OCI-LY3 (cell line): ENCODE measurements around the gene CLSTN2.
A peak's percentile ranks its signal among the peaks of the same experiment; 100 is the strongest.

Experiments used
- H2AFZ ChIP-seq: fragments of 200-600, 300-600 bp; shearing (Covaris generic); 2 replicates; pipeline ENCODE4 v1.6.0; 2014; ENCODE audit warnings: antibody characterized with exemption, low read depth, low read length
- H3K27ac ChIP-seq: fragments of 200-600, 300-600 bp; sonication (generic); 2 replicates; pipeline ENCODE4 v1.5.1; 2014; ENCODE audit warnings: mild to moderate bottlenecking, low read length, moderate library complexity, mixed read lengths
- H3K27me3 ChIP-seq: fragments of 200-600, 300-600 bp; sonication (generic); 2 replicates; pipeline ENCODE4 v1.6.1; 2014; ENCODE audit warnings: low read depth, low read length, mixed read lengths
- H3K36me3 ChIP-seq: fragments of 200-600, 300-600 bp; sonication (generic); replicated peaks from 2 replicates; pipeline ENCODE3; 2014; ENCODE audit warnings: low read depth, low read length, mixed read lengths
- H3K4me1 ChIP-seq: fragments of 300-600, 200-600 bp; sonication (generic); 2 replicates; pipeline ENCODE4 v1.6.1; 2014; ENCODE audit warnings: low read length, mixed read lengths
- H3K4me2 ChIP-seq: fragments of 200-600, 300-600 bp; sonication (generic); 2 replicates; pipeline ENCODE4 v1.6.1; 2014; ENCODE audit warnings: low read length, mixed read lengths
- H3K4me3 ChIP-seq: fragments of 300-600, 200-600 bp; sonication (generic); 2 replicates; pipeline ENCODE4 v1.5.1; 2014; ENCODE audit warnings: antibody characterized with exemption, mild to moderate bottlenecking, low read length, moderate library complexity
- H3K79me2 ChIP-seq: fragments of 300-600, 200-600 bp; shearing (Covaris generic); 2 replicates; pipeline ENCODE4 v1.6.1; 2014; ENCODE audit warnings: mild to moderate bottlenecking, low read length, mixed read lengths
- H3K9ac ChIP-seq: fragments of 300-600, 200-600 bp; shearing (Covaris generic); 2 replicates; pipeline ENCODE4 v1.6.0; 2014; ENCODE audit warnings: mild to moderate bottlenecking, low read length, moderate library complexity
- H3K9me3 ChIP-seq: fragments of 200-600, 300-600 bp; shearing (Covaris generic); 2 replicates; pipeline ENCODE4 v1.6.1; 2014; ENCODE audit warnings: low read length, mixed read lengths; ENCODE audit not compliant: insufficient read depth
- H4K20me1 ChIP-seq: fragments of 200-600, 300-600 bp; sonication (generic); 2 replicates; pipeline ENCODE4 v1.6.1; 2016; ENCODE audit warnings: low read length, mixed read lengths; ENCODE audit not compliant: insufficient read depth
- CTCF ChIP-seq: fragments of 200-600, 300-600 bp; sonication (generic); IDR thresholded peaks from 2 replicates; pipeline ENCODE4 v1.5.1; 2014; ENCODE audit warnings: antibody characterized with exemption, low read length, low read depth
- EZH2phosphoT487 ChIP-seq: fragments of 200-600 bp; shearing (Covaris generic); IDR thresholded peaks from 2 replicates; pipeline ENCODE4 v1.6.1; 2018; ENCODE audit warnings: antibody characterized with exemption, mixed run types, low read depth

CLSTN2 gene

GRCh38 chr3:140394488-140395133 is 459.6 kb downstream of the CLSTN2 start:
- no peak for TF ChIP-seq CTCF
- Histone ChIP-seq H3K4me3 (no peak overlapping the region), H3K79me2 (no peaks in the 10 kb centered on the region), H3K4me2 (no peak overlapping the region), H3K36me3 (no peaks in the 10 kb centered on the region), H3K27me3 (no peaks in the 10 kb centered on the region), H3K9ac (no peak overlapping the region), H3K9me3 (no peaks in the 10 kb centered on the region), H2AFZ (no peak overlapping the region), H3K27ac (no peak overlapping the region), H3K4me1 (peaks cover 29% of the 10 kb centered on the region), H4K20me1 (no peaks in the 10 kb centered on the region)

DNA sequence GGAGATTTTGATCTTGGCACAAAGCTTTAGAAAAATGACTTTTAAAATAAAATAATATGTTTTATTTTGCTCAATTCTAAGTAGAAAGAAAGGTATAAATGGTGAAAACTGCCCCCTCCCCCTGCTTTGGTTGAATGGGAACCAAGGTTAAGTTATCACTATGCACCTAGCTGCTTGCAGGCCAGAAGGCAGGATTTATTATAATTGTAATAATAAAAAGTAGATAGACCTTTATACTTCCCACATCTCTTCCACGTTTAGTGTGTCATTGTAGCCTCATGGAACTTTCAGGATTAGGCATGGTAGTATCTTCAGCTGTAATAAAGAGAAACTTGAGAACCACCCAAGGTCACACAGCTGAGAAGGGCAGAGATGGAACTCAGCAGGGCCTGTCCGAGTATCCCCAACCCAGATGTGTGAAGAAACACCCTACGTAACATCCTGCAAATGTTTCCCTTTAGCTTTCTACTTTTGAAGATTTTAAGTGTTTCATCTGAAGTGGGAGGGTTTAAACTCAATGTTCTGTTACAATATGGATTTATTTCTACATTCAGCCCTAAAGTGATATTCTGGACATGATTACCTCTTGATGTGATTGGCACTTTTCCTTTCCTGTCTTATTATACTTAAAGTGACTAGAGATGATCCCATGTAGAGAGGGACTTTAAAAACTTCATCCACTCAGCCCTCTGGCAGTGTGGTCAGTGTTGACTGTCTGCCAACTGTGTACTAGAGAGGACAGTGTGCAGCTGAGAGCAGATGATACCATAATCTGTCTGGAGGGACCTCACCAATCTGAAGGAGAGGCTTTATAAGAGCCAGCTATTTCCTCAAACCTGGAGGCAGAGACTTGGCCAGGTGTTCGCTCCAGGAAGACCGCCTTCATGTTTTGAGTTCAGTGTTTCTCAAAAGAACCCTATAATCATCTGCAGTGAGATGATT is 460.4 kb downstream of the CLSTN2 start:
- H3K4me2 ChIP-seq, result no peak overlapping the region
- no peaks in the 10 kb centered on the region for H3K79me2 ChIP-seq
- no peak overlapping the region for H2AFZ ChIP-seq
- no peaks in the 10 kb centered on the region for H3K36me3 ChIP-seq
- peaks cover 37% of the 10 kb centered on the region for H3K4me1 ChIP-seq
- no peaks in the 10 kb centered on the region for H4K20me1 ChIP-seq
- H3K9me3 ChIP-seq, result no peaks in the 10 kb centered on the region
- H3K4me3 ChIP-seq, result no peak overlapping the region
- H3K27ac ChIP-seq, result no peak overlapping the region
- TF ChIP-seq CTCF (no peak), EZH2phosphoT487 (no peak)
- no peak overlapping the region for H3K9ac ChIP-seq
- H3K27me3 ChIP-seq, result no peaks in the 10 kb centered on the region

DNA sequence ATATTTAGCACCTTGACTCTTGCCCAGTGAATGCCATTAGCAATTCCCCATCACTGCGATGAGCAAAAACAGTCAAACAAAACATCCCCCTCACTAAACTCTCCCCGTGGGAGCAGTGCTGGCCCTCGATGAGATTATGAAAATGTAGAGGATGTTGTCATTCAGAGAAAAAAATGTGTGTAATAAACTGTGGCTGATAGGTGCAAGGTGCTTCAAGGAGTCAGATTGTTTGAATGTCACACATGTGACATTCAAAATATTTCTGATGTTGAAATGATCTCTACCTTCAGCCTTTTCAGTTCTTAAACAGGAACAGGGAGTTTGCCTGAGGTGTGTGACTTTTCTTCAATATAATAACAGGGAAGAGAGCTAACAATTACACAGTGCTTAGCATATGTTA is 461.1 kb downstream of the CLSTN2 start:
- H3K27me3 ChIP-seq, result no peaks in the 10 kb centered on the region
- no peak overlapping the region for H3K27ac ChIP-seq
- H4K20me1 ChIP-seq, result no peaks in the 10 kb centered on the region
- H3K9me3 ChIP-seq, result no peaks in the 10 kb centered on the region
- no peak for TF ChIP-seq CTCF
- no peak for TF ChIP-seq EZH2phosphoT487
- peaks cover 40% of the 10 kb centered on the region for H3K4me1 ChIP-seq
- no peak overlapping the region for H3K9ac ChIP-seq
- H3K79me2 ChIP-seq, result no peaks in the 10 kb centered on the region
- no peak overlapping the region for H3K4me3 ChIP-seq
- H3K4me2 ChIP-seq, result no peak overlapping the region
- H2AFZ ChIP-seq, result no peak overlapping the region
- no peaks in the 10 kb centered on the region for H3K36me3 ChIP-seq

DNA sequence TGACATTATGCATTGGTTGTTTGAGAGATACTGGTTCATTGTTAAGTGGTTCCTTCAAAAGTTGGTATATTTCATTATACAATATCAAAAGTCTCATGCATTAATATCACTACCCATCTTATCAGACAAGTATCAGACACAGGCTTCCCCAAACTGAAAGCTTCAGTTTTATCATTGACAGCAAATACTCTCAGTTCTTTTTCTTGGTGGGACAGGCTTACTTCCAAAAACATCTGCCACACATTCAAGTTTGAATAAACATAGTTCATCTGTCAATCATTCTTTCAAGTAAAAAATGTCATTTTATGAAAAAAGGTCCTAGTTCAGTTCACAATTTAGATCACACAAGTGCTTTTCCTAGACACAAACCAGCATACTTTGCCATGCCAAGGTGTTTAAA is 462.9 kb downstream of the CLSTN2 start:
- TF ChIP-seq EZH2phosphoT487 (no peak), CTCF (no peak)
- Histone ChIP-seq H3K4me3 (no peak overlapping the region), H3K9me3 (no peaks in the 10 kb centered on the region), H2AFZ (no peak overlapping the region), H3K9ac (no peak overlapping the region), H3K79me2 (no peaks in the 10 kb centered on the region), H3K27ac (0 out of 2 replicates have a peak overlapping the region, but pooled peaks have one; percentile 1), H3K36me3 (no peaks in the 10 kb centered on the region), H3K4me1 (peaks cover 40% of the 10 kb centered on the region), H3K4me2 (peak overlapping the region; percentile 41), H3K27me3 (no peaks in the 10 kb centered on the region), H4K20me1 (no peaks in the 10 kb centered on the region)
